Bronchial epithelial cell (primary cell): ENCODE data around the gene SEC24D. TPM values are rescaled to one million over a fixed set of nuclear protein-coding genes. Genes with fewer than 3 reads are reported as not detected.
A peak's percentile ranks its signal among the peaks of the same experiment; 100 is the strongest.

Source experiments
- DNase-seq: peaks from one replicate; pipeline ENCODE4 v3.0.0-alpha.2; 2010; ENCODE audit warnings: low read depth
- FAIRE-seq: peaks from 2 replicates; lab custom pipeline; 2011; peaks lifted over from hg19 to GRCh38; lab: Jason Lieb, UNC
- H3K27me3 ChIP-seq: 2 replicates; pipeline ENCODE4 v1.5.1; 2011; ENCODE audit warnings: low read length; ENCODE audit not compliant: control insufficient read depth, insufficient read depth
- H3K36me3 ChIP-seq: 2 replicates; pipeline ENCODE4 v1.5.1; 2011; ENCODE audit warnings: low read length; ENCODE audit not compliant: control insufficient read depth, insufficient read depth
- H3K4me3 ChIP-seq: 2 replicates; pipeline ENCODE4 v1.5.1; 2011; ENCODE audit warnings: mild to moderate bottlenecking, low read depth, low read length, control low read depth
- CTCF ChIP-seq: IDR thresholded peaks from 2 replicates; pipeline ENCODE4 v1.5.1; 2011; ENCODE audit warnings: mild to moderate bottlenecking, moderate library complexity, low read length, control low read depth, inconsistent platforms; ENCODE audit not compliant: insufficient read depth, severe bottlenecking
- total RNA-seq: library from RNA; depleted of rRNA; stranded (reverse); fragments of >200 nt; gene quantifications from 2 replicates; pipeline ENCODE4 v1.2.1, GENCODE V29; 2014

Gene SEC24D
- total RNA-seq, 1 donor from 2014 or later, result 18.4 TPM

GRCh38 chr4:118865091-118865708 is 29.3 kb upstream of the SEC24D start:
- no peak overlapping the region for H3K4me3 ChIP-seq
- FAIRE-seq (peak; percentile 96), DNase-seq (peak; percentile 79)
- no peaks in the 10 kb centered on the region for H3K27me3 ChIP-seq
- TF ChIP-seq CTCF, result peak; percentile 87
- no peaks in the 10 kb centered on the region for H3K36me3 ChIP-seq

- no peak for TF ChIP-seq CTCF
- H3K36me3 ChIP-seq, result no peaks in the 10 kb centered on the region
- no peak overlapping the region for H3K4me3 ChIP-seq
- DNase-seq, result no peak
- no peak for FAIRE-seq
- no peaks in the 10 kb centered on the region for H3K27me3 ChIP-seq
Observed at GRCh38 chr4:118858779-118859178, 22.9 kb upstream of the SEC24D start.

GRCh38 chr4:118857760-118858159 is 21.8 kb upstream of the SEC24D start:
- Histone ChIP-seq H3K4me3 (no peak overlapping the region), H3K27me3 (no peaks in the 10 kb centered on the region), H3K36me3 (no peaks in the 10 kb centered on the region)
- DNase-seq (no peak), FAIRE-seq (no peak)
- no peak for TF ChIP-seq CTCF

GRCh38 chr4:118850488-118851173 is 14.7 kb upstream of the SEC24D start:
- Histone ChIP-seq H3K27me3 (no peaks in the 10 kb centered on the region), H3K4me3 (peak overlapping the region; percentile 34), H3K36me3 (no peaks in the 10 kb centered on the region)
- peak; percentile 32 for DNase-seq
- TF ChIP-seq CTCF, result no peak
- FAIRE-seq, result no peak

- H3K4me3 ChIP-seq, result no peak overlapping the region
- no peaks in the 10 kb centered on the region for H3K27me3 ChIP-seq
- DNase-seq (no peak), FAIRE-seq (no peak)
- no peak for TF ChIP-seq CTCF
- H3K36me3 ChIP-seq, result no peaks in the 10 kb centered on the region
Observed at GRCh38 chr4:118849867-118850487, 14.1 kb upstream of the SEC24D start.
